Dermis blood vessel endothelial cell (primary cell): ENCODE measurements around the gene ATG7. TPM values are rescaled to one million over a fixed set of nuclear protein-coding genes. Genes with fewer than 3 reads are reported as not detected.
"Not testable (repeated sequence)": the region's sequence is repeated elsewhere in the genome, so short reads cannot be mapped to it uniquely, and the experiment has no call there.

Experiments
- DNase-seq: peaks from one replicate; pipeline ENCODE4 v3.0.0; 2010
- total RNA-seq: library from RNA; depleted of rRNA; stranded (reverse); fragments of >200 nt; gene quantifications from 2 replicates; pipeline ENCODE4 v1.2.3, GENCODE V29; 2014

Gene ATG7
- total RNA-seq, 1 donor from 2014 or later, result 102 TPM

DNA sequence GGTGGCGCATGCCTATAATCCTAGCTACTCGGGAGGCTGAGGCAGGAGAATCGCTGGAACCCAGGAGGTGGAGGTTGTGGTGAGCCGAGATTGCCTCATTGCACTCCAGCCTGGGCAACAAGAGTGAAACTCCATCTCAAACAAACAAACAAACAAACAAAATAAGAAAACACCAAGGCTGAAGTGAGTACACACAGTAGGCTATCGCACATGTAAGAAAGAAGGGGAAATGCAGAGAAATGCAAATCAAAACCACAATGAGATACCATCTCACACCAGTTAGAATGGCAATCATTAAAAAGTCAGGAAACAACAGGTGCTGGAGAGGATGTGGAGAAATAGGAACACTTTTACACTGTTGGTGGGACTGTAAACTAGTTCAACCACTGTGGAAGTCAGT is 322.8 kb downstream of the ATG7 start:
- not testable (repeated sequence) for DNase-seq

DNA sequence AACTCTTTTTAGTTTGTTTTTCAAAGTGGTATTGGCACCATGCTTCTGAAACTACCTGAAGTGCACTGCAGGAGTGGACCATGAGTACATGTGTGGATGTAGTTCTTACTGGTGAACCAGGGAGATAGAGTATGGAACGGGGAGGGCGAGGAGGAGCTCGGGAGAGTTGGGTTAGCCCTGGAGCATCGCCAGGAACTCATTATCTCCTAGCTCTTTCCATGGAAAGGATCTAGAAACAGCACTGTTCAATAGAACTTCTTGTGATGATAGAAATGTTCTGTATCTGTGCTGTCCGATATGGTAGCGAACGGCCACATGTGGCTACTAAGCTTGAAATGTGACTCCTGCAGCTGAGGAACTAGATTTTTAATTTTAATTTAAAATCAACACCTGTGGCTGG is 324.2 kb downstream of the ATG7 start:
- no peak for DNase-seq

- peak; percentile 96 for DNase-seq
These were observed 328.5 kb downstream of the ATG7 start for GRCh38 chr3:11600501-11601282.

DNA sequence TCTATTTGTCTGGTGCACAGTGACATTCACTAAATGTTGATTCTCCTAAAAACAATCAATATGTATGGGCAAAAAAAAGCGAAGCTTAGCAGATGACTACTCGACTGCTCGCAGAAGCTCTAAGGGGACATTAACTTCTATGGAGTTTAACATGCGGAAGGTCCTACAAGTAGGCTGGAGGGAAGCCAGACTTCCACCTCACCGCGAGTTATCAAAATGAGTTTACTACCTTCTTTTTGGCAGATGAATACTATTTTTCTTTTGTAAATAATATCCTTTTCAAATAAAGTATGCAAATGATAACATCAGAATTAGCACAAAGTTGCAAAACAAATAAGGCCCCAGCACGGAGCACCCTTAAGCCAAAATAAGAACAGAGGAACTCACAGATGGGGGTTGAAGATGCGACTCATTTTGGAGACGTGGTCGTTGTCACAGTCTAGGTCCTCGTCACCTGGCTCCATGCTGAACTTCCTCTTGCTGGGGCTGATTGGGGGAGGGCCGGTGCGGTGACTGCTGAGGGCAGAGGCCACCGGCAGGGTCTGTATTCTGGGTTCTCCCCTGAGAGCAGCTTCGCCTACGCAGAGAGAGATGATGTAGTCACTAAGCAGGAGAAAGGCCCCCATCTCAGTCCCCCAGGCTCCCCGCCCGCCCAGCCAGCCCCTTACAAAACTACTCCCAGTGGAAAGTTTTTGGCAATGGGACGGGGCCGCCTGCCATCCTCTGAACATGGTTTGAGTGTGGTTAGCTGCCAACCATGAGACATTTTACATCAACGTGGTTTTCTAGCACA is 329.4 kb downstream of the ATG7 start:
- peak; percentile 39 for DNase-seq

DNA sequence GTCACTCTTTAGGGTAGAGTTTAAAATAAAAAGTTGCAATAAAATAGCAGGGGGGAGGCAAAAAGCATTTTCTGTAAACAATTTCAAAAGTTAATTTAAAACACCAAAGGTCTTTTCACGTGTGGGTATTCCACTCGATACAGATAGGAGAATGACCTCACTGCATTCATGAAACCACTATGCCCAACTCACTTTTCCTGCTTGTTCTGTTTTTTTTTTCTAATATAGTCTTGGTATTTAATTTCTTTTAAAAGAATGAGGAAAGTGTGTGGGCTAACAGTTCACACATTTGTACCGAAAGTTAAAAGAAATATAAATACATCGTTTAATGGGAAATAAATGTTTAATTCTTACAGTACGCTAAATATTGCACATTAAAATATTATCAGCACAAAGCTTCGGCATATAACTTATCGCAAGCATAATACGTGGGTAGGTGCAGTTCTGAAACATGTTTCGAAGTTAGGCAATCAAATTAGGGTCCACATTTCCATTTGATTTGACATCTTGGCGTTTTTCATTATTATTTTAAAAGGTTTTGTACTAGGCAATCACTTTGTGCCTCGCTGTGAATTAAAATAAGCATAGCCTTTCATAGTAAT is 330.1 kb downstream of the ATG7 start:
- no peak for DNase-seq

- DNase-seq, result no peak
These were observed 330.8 kb downstream of the ATG7 start for GRCh38 chr3:11602886-11603527.

DNA sequence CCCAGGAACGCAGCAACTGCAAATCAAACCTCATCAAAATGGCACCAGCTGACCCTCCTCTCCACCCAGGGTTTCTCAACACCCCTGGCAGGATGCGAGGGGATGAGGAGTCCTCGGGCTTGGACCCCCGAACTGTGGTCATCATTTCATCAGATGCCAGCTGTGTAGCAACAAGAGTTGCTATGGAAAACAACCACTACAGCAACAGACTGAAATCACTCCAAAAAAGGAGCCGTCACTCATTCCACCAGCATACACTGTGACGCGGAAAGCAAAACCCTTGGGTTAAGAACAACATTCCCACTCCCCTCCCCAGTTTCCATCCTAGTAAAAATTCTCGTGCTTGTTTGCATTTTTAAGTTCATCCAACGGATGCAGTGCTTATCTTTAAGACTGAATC is 331.4 kb downstream of the ATG7 start:
- DNase-seq, result peak; percentile 72

DNA sequence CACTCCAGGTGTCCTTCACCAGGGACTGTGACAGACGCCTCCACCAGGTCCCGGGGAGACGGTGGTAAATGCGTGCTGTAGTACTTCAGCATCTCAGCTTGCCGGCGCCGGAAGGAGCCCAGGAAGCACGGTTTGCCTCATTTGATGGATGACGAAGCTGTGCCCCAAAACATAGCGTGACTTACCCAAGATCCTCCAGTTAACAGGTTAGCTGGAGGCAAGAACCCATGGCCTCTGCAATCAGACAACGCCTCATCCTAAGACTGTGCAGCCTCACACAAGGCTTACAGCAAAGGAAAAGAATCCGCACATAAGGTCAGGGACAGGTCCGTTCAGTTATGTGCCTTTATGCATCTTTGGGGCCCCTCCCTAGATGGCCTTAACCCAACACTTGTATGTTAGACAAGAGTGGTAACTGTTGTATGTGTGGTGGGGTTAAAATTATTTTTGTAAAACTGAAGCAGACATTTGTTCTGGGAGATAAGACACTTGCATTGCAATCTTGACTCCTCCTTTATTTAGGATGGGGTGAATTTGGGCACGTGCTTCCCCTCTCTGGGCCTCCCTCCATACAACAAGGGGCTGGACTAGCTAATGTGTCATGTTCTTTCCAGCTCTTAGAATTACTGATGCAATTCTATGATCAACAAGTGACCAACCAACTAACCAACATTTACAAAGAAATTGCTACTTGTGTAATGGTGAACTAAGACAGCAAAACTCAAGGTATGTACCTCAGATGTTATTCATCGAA is 332.1 kb downstream of the ATG7 start:
- no peak for DNase-seq

GRCh38 chr3:11605398-11605797 is 333.2 kb downstream of the ATG7 start:
- DNase-seq, result no peak

- no peak for DNase-seq
These were observed 334.0 kb downstream of the ATG7 start for GRCh38 chr3:11606090-11606784.

GRCh38 chr3:11606865-11607440 is 334.8 kb downstream of the ATG7 start:
- no peak for DNase-seq

Other genes with a start within 250 kb of the ATG7 start
- gene HRH1, start 117.9 kb upstream of the ATG7 start, total RNA-seq, result 6.1 TPM in 2 replicates